Measurements from ENCODE around the gene GALP.

The GALP gene

DNA sequence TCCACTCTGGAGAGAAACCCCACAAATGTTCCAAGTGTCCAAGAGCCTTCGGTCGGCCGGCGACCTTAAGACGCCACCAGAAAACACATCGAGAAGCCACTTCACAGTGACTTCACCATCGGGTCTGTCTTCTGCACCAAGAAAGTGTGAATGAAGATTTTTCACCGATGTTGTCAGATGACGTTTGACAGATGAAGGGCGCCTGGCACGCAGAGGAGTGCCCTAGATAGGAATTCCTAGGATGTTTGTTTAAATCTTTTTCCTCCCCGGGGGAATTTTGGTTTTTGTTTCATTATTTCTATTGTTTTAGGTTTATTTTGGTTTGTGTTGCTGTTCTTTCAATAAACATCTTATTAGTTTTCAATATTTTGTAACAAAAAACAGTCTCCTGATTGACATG is 33.3 kb downstream of the GALP start:
- TF ChIP-seq TAF1 (IDR thresholded peaks at IDR 0.05; ENCODE audit: borderline replicate concordance, insufficient read depth, low read length): no peak
- TF ChIP-seq POLR2AphosphoS5 (IDR thresholded peaks at IDR 0.05; ENCODE audit: low read depth, low read length): no peak
- TF ChIP-seq, protein P1, sequence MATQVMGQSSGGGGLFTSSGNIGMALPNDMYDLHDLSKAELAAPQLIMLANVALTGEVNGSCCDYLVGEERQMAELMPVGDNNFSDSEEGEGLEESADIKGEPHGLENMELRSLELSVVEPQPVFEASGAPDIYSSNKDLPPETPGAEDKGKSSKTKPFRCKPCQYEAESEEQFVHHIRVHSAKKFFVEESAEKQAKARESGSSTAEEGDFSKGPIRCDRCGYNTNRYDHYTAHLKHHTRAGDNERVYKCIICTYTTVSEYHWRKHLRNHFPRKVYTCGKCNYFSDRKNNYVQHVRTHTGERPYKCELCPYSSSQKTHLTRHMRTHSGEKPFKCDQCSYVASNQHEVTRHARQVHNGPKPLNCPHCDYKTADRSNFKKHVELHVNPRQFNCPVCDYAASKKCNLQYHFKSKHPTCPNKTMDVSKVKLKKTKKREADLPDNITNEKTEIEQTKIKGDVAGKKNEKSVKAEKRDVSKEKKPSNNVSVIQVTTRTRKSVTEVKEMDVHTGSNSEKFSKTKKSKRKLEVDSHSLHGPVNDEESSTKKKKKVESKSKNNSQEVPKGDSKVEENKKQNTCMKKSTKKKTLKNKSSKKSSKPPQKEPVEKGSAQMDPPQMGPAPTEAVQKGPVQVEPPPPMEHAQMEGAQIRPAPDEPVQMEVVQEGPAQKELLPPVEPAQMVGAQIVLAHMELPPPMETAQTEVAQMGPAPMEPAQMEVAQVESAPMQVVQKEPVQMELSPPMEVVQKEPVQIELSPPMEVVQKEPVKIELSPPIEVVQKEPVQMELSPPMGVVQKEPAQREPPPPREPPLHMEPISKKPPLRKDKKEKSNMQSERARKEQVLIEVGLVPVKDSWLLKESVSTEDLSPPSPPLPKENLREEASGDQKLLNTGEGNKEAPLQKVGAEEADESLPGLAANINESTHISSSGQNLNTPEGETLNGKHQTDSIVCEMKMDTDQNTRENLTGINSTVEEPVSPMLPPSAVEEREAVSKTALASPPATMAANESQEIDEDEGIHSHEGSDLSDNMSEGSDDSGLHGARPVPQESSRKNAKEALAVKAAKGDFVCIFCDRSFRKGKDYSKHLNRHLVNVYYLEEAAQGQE (IDR thresholded peaks at IDR 0.05; ENCODE audit: insufficient read depth in 1 of 2, low read depth in 2 of 2, low read length in 2 of 2): no peak
- no peak for TF ChIP-seq FOXP2 (optimal IDR thresholded peaks at IDR 0.05; ENCODE audit: borderline replicate concordance, extremely low read depth, extremely low read length, insufficient read depth)
- TF ChIP-seq SIN3A (IDR thresholded peaks at IDR 0.05; ENCODE audit: borderline replicate concordance, insufficient read depth, low read length): no peak

DNA sequence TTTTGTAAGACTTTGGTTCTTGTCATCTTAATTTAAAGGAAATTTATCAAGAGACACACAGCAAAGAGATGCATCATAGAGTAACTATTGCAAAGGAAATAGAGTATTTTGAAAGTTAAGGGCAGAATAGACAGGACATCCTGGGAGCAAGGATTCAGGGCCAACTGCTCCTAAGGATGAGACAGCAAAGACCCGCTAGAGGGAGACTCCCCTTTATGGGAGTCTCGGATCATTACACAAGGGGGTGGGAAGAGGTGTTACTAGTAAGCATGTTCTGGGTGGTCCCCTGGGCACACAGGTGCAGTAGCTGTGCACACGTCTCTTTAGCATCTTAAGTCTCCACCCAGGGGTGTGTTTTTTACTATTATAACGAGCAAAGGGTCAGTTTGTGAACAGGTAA is 35.9 kb downstream of the GALP start:
- TF ChIP-seq FOXP2 (optimal IDR thresholded peaks at IDR 0.05; ENCODE audit: borderline replicate concordance, extremely low read depth, extremely low read length, insufficient read depth) (no peak), TAF1 (IDR thresholded peaks at IDR 0.05; ENCODE audit: borderline replicate concordance, insufficient read depth, low read length) (no peak), POLR2AphosphoS5 (IDR thresholded peaks at IDR 0.05; ENCODE audit: low read depth, low read length) (no peak), SIN3A (IDR thresholded peaks at IDR 0.05; ENCODE audit: borderline replicate concordance, insufficient read depth, low read length) (no peak)
- TF ChIP-seq, protein P1 (IDR thresholded peaks at IDR 0.05; ENCODE audit: insufficient read depth in 1 of 2, low read depth in 2 of 2, low read length in 2 of 2): no peak

DNA sequence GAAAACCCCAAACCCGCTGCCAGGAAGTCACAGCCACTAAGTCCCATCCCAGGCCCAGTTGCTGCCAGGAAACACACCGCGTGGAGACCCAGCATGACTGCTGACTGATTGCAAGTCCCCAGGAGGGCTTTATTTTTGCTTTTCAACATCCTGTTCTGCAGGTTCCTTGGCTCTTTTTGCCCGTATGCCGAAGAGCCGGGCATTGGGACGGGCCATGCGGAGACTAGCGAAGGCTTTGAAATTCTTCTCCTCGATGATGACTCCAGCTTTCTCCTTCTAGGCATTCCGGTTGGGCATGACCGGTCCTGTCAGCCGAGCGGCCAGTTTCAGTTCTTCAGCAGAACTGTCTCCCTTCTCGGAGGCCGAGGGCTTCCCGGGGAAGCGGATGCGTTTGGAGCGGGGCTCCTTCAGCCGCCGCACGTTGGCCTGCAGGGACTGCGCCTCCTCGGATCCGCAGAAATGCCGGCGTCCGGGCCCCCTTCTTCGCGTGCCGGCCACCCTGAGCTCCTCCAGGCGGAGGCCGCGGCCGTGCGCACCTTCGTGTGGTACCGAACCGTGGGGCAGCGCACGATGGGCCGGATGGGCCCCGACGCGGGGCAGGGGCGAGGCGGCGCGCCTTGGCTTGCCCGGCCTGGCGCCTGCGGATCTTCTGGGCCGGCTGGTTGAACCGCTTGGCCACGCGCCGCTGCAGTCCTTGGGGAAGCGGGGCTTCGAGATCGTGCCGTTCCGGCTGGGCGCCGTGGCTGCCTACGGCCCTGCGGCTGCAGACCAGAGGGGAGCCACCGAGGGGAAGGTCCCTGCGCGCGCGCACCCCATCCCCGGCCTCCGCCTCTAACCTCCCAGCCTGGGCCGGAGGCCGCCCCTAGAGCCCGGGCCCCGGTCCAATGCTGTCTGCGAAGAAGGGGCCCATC is 41.5 kb downstream of the GALP start:
- TF ChIP-seq FOXP2 (optimal IDR thresholded peaks at IDR 0.05; ENCODE audit: borderline replicate concordance, extremely low read depth, extremely low read length, insufficient read depth): no peak
- TF ChIP-seq, protein P1 (IDR thresholded peaks at IDR 0.05; ENCODE audit: insufficient read depth in 1 of 2, low read depth in 2 of 2, low read length in 2 of 2): no peak

DNA sequence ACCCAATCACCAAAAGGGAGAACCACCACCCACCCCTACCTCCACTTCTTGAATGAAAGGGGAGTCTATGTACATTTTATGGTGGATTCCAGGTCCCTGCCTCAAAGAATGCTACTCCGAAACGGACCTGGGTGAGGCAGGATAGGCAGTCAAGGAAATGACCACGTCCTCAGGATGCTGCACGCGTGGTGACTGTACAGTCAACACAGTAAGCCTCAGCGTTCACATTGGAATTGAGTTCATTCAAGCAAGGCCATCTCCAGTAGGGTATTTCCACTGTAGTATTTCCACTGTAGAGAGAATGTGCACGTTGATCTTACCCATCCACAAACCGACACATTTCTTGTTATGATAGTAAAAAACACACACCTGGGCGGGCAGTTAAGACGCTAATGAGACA is 43.2 kb downstream of the GALP start:
- TF ChIP-seq SIN3A (IDR thresholded peaks at IDR 0.05; ENCODE audit: borderline replicate concordance, insufficient read depth, low read length) (no peak), TAF1 (IDR thresholded peaks at IDR 0.05; ENCODE audit: borderline replicate concordance, insufficient read depth, low read length) (no peak), FOXP2 (optimal IDR thresholded peaks at IDR 0.05; ENCODE audit: borderline replicate concordance, extremely low read depth, extremely low read length, insufficient read depth) (no peak), POLR2AphosphoS5 (IDR thresholded peaks at IDR 0.05; ENCODE audit: low read depth, low read length) (no peak)
- TF ChIP-seq, protein P1 (IDR thresholded peaks at IDR 0.05; ENCODE audit: insufficient read depth in 1 of 2, low read depth in 2 of 2, low read length in 2 of 2): no peak

Data from PFSK-1 (cell line).